D721Med (cell line): Measurements from ENCODE around the gene GBP7.
"Not testable (repeated sequence)": the region's sequence is repeated elsewhere in the genome, so short reads cannot be mapped to it uniquely, and the experiment has no call there.

Experiments
- DNase-seq: peaks from one replicate; pipeline ENCODE4 v3.0.0; 2011; ENCODE audit warnings: low spot score; ENCODE audit not compliant: insufficient read length
- FAIRE-seq: peaks from 2 replicates; lab custom pipeline; 2011; peaks lifted over from hg19 to GRCh38; lab: Jason Lieb, UNC
- CTCF ChIP-seq: IDR thresholded peaks from 2 replicates; pipeline ENCODE4 v1.5.1; 2012; ENCODE audit warnings: mild to moderate bottlenecking, control low read depth; ENCODE audit not compliant: insufficient read depth; ENCODE audit errors: missing control alignments

GBP7 gene

GRCh38 chr1:89129911-89130310, 45.9 kb downstream of the GBP7 start:
- DNase-seq (no peak), FAIRE-seq (no peak)
- TF ChIP-seq CTCF = no peak

- not testable (repeated sequence) for DNase-seq, FAIRE-seq
Observed at GRCh38 chr1:89128003-89128458, 47.8 kb downstream of the GBP7 start.

GRCh38 chr1:89126602-89127565, 48.9 kb downstream of the GBP7 start:
- FAIRE-seq = not testable (repeated sequence)

GRCh38 chr1:89125913-89126580, 49.8 kb downstream of the GBP7 start, which contains the start of gene GBP2:
Gene GBP2, minus strand, starts transcription at chr1:89126114. Its CDS starts 4,148 bp downstream, at chr1:89121966.
- no peak for FAIRE-seq

More at GRCh38 chr1:89126602-89127565, 48.9 kb downstream of the GBP7 start:
- DNase-seq = not testable (repeated sequence)

GRCh38 chr1:89125240-89125912, 50.4 kb downstream of the GBP7 start:
- no peak for TF ChIP-seq CTCF
- DNase-seq (no peak), FAIRE-seq (no peak)

More at GRCh38 chr1:89125913-89126580, 49.8 kb downstream of the GBP7 start, which contains the start of gene GBP2:
- no peak for DNase-seq
- TF ChIP-seq CTCF = no peak

GRCh38 chr1:89121641-89122040, 54.2 kb downstream of the GBP7 start:
- no peak for FAIRE-seq

GRCh38 chr1:89114662-89115061, 61.1 kb downstream of the GBP7 start:
- FAIRE-seq (no peak), DNase-seq (no peak)
- TF ChIP-seq CTCF = no peak

More at GRCh38 chr1:89121641-89122040, 54.2 kb downstream of the GBP7 start:
- no peak for DNase-seq
- TF ChIP-seq CTCF = no peak
